ENCODE measurements around the gene NR5A2. TPM values are rescaled to one million over a fixed set of nuclear protein-coding genes. Genes with fewer than 3 reads are reported as not detected.

NR5A2 gene
- total and polyA plus RNA-seq, 3 donors from 2014 or later, result 1.3 to 4.4 (median 2.3) TPM

DNA sequence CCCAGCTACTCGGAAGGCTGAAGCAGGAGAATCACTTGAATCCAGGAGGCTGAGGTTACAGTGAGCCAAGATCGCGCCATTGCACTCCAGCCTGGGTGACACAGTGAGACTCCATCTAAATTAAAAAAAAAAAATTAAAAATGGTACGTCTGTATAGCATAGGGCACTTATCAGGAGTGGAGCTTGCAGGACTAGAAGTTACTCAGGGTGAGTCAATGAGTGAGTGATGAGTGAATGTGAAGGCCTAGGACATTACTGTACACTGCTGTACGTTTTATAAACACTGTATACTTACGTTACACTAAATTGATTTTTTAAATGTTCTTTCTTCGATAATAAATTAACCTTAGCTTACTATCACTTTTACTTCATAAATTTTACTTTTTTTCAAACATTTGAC is 183.6 kb downstream of the NR5A2 start:
- Histone ChIP-seq H3K27ac (no peak overlapping the region), H3K4me1 (no peaks in the 10 kb centered on the region), H3K4me3 (no peak overlapping the region), H3K9me3 (no peaks in the 10 kb centered on the region), H3K36me3 (ENCODE audit: low read depth, missing control alignments) (no peaks in the 10 kb centered on the region), H3K27me3 (no peaks in the 10 kb centered on the region)
- WGBS, 2 donors, result 77 to 86% methylated on average over 7 of the region's 7 CpGs
- DNase-seq, result no peak
- no peak for TF ChIP-seq POLR2A (IDR thresholded peaks at IDR 0.05)
- intact Hi-C loops (cut with DNase I; ENCODE audit: low total_unique reads), result no loop called here

DNA sequence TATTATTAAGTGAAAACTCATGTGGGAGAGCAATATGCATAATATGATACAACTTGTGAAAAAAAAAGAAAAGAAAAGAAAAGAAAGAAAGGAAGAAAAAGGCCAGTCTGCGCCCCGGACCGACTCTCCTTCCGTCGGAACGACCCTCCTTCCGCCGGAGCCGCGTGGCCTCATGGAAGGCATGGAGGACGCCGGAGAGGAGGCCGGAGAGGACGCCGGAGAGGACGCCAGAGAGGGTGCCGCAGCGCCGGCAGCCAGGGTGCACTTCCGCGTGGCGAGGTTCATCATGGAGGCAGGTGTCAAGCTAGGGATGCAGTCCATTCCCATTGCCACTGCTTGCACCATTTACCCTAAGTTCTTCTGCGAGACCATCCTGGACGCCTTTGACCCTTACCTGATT is 185.9 kb downstream of the NR5A2 start:
- Histone ChIP-seq H3K36me3 (ENCODE audit: low read depth, missing control alignments) (no peaks in the 10 kb centered on the region), H3K9me3 (no peaks in the 10 kb centered on the region), H3K4me1 (no peaks in the 10 kb centered on the region), H3K27ac (no peak overlapping the region), H3K27me3 (no peaks in the 10 kb centered on the region), H3K4me3 (peak overlapping the region; percentile 2 to 13)
- WGBS, 2 donors, result 58 to 74% methylated on average over 23 to 24 of the region's 24 CpGs
- DNase-seq, result no peak
- TF ChIP-seq, protein P1, sequence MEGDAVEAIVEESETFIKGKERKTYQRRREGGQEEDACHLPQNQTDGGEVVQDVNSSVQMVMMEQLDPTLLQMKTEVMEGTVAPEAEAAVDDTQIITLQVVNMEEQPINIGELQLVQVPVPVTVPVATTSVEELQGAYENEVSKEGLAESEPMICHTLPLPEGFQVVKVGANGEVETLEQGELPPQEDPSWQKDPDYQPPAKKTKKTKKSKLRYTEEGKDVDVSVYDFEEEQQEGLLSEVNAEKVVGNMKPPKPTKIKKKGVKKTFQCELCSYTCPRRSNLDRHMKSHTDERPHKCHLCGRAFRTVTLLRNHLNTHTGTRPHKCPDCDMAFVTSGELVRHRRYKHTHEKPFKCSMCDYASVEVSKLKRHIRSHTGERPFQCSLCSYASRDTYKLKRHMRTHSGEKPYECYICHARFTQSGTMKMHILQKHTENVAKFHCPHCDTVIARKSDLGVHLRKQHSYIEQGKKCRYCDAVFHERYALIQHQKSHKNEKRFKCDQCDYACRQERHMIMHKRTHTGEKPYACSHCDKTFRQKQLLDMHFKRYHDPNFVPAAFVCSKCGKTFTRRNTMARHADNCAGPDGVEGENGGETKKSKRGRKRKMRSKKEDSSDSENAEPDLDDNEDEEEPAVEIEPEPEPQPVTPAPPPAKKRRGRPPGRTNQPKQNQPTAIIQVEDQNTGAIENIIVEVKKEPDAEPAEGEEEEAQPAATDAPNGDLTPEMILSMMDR (IDR thresholded peaks at IDR 0.05), result no peak
- TF ChIP-seq POLR2A (IDR thresholded peaks at IDR 0.05), result no peak
- intact Hi-C loops (cut with DNase I; ENCODE audit: low total_unique reads), result no loop called here

DNA sequence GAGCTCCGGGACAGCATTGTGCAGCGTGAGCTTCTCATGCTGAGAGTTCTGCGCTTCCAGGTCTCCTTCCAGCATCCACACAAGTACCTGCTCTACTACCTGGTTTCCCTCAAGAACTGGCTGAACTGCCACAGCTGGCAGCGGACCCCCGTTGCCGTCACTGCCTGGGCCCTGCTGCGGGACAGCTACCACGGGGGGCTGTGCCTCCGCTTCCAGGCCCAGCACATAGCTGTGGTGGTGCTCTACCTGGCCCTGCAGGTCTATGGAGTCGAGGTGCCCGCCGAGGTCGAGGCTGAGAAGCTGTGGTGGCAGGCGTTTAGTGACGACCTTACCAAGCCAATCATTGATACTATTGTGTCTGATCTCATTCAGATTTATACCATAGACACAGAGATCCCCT is 186.4 kb downstream of the NR5A2 start:
- 73 to 75% methylated on average over 5 to 15 of the region's 15 CpGs for WGBS, 2 donors
- intact Hi-C loops (cut with DNase I; ENCODE audit: low total_unique reads), result no loop called here
- Histone ChIP-seq H3K27me3 (no peaks in the 10 kb centered on the region), H3K9me3 (no peaks in the 10 kb centered on the region), H3K4me1 (no peaks in the 10 kb centered on the region), H3K36me3 (ENCODE audit: low read depth, missing control alignments) (no peaks in the 10 kb centered on the region), H3K27ac (no peak overlapping the region), H3K4me3 (peak overlapping the region in 1 of 2 donors; percentile 13)
- DNase-seq, result no peak
- TF ChIP-seq POLR2A (IDR thresholded peaks at IDR 0.05), result no peak
- TF ChIP-seq, protein P1 (IDR thresholded peaks at IDR 0.05), result no peak

DNA sequence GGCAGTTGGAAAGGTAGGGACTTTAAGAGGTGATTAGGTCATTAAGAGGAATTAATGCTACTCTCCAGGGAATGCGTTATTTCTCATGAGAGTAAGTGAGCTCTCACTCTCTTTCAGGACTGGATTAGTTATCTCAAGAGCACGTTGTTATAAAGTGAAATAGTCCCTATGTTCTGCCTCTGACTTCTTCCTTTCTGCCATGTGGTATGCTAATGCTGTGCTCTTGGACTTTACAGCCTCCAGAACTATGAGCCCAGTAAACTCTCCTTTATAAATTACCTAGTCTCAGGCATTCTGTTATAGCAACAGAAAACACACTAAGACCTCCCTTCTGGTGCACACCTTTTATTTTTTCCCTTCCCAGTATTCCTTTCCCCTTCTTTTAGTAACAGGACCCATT is 187.8 kb downstream of the NR5A2 start:
- no peak for TF ChIP-seq POLR2A (IDR thresholded peaks at IDR 0.05)
- no peaks in the 10 kb centered on the region for H3K27me3 ChIP-seq
- no peak overlapping the region for H3K4me3 ChIP-seq
- intact Hi-C loops (cut with DNase I; ENCODE audit: low total_unique reads), result no loop called here
- no peak overlapping the region for H3K27ac ChIP-seq
- no peaks in the 10 kb centered on the region for H3K9me3 ChIP-seq
- DNase-seq, result no peak
- no peaks in the 10 kb centered on the region for H3K4me1 ChIP-seq
- no peaks in the 10 kb centered on the region for H3K36me3 ChIP-seq (ENCODE audit: low read depth, missing control alignments)
- 88% methylated on average over 2 of the region's 2 CpGs for WGBS, 2 donors

DNA sequence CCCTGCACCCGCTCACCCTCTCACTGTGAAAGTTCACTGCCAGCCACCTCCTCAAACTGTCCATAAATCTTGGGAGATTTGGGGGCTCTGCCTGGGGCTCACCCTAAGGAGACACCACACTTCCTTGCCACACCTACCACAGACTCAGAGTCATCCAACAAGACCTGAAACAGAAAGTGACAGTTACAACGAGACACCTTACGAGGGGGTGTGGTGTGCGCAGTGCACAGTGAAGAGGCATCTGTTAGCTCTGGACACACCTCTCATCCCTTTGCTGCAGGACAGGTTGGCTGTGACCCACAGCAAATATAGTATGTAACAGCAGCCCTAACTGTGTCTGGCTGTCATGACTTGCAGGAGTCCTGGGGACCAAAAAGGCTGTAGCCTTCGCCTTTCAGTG is 190.2 kb downstream of the NR5A2 start:
- H3K27ac ChIP-seq, result no peak overlapping the region
- H3K9me3 ChIP-seq, result no peaks in the 10 kb centered on the region
- no peaks in the 10 kb centered on the region for H3K27me3 ChIP-seq
- TF ChIP-seq, protein P1 (IDR thresholded peaks at IDR 0.05), result no peak
- no peak for TF ChIP-seq POLR2A (IDR thresholded peaks at IDR 0.05)
- H3K36me3 ChIP-seq (ENCODE audit: low read depth, missing control alignments), result no peaks in the 10 kb centered on the region
- intact Hi-C loops (cut with DNase I; ENCODE audit: low total_unique reads), result no loop called here
- no peak for DNase-seq
- H3K4me1 ChIP-seq, result no peaks in the 10 kb centered on the region
- H3K4me3 ChIP-seq, result no peak overlapping the region
- 83 to 93% methylated on average over 5 of the region's 5 CpGs for WGBS, 2 donors

DNA sequence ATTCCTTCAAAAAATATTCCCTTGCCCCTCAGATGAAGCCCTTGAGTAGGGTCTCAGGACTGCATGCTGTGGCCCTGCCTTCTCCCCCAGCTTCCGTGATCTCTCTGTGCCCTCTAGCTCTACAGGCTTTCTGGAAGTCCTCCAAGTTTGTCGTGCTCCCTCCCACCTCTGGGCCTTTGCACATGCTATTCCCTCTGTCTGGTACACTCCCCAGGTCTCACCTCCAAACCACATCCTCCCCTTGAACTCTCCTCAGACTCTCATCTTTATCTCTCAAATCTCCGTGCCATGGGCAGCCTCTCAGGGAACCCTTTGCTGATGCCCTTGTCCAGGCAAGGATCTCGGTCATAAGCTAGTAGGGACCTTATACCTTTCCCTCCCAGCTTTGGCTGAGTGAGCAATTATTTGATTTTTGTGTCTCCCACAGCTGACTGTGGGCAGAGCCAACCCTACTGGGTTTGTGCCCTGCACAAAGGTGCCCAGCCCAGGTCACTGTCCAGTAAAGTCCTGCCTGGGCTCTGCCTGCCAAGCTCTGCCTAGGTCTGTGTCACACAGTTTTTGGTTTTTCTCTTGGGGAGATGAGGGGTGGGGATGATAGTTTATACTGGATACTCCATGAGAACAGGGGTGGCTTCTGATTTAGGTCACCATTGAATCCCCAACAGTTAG is 194.2 kb downstream of the NR5A2 start:
- intact Hi-C loops (cut with DNase I; ENCODE audit: low total_unique reads), result no loop called here
- no peak overlapping the region for H3K27ac ChIP-seq
- H3K4me1 ChIP-seq, result no peaks in the 10 kb centered on the region
- no peak overlapping the region for H3K4me3 ChIP-seq
- no peaks in the 10 kb centered on the region for H3K27me3 ChIP-seq
- WGBS, 2 donors, result 82 to 85% methylated on average over 4 of the region's 4 CpGs
- no peak for TF ChIP-seq POLR2A (IDR thresholded peaks at IDR 0.05)
- TF ChIP-seq, protein P1 (IDR thresholded peaks at IDR 0.05), result no peak
- H3K9me3 ChIP-seq, result no peaks in the 10 kb centered on the region
- no peaks in the 10 kb centered on the region for H3K36me3 ChIP-seq (ENCODE audit: low read depth, missing control alignments)
- no peak for DNase-seq
